GM21619 (cell line): Measurements from ENCODE around the gene SH2D3C.

ENCODE experiments used
- ATAC-seq: cut with Tn5 transposase; IDR thresholded peaks from one replicate; pipeline ENCODE4 v1.9.1; 2021; ENCODE audit not compliant: unreplicated experiment

SH2D3C gene, protein sequence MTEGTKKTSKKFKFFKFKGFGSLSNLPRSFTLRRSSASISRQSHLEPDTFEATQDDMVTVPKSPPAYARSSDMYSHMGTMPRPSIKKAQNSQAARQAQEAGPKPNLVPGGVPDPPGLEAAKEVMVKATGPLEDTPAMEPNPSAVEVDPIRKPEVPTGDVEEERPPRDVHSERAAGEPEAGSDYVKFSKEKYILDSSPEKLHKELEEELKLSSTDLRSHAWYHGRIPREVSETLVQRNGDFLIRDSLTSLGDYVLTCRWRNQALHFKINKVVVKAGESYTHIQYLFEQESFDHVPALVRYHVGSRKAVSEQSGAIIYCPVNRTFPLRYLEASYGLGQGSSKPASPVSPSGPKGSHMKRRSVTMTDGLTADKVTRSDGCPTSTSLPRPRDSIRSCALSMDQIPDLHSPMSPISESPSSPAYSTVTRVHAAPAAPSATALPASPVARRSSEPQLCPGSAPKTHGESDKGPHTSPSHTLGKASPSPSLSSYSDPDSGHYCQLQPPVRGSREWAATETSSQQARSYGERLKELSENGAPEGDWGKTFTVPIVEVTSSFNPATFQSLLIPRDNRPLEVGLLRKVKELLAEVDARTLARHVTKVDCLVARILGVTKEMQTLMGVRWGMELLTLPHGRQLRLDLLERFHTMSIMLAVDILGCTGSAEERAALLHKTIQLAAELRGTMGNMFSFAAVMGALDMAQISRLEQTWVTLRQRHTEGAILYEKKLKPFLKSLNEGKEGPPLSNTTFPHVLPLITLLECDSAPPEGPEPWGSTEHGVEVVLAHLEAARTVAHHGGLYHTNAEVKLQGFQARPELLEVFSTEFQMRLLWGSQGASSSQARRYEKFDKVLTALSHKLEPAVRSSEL

GRCh38 chr9:127778280-127779135, at the start of gene SH2D3C:
TSS of gene SH2D3C (minus strand) at chr9:127778666. CDS start at chr9:127778627, 39 bp downstream.
- peak; percentile 31 for ATAC-seq

DNA sequence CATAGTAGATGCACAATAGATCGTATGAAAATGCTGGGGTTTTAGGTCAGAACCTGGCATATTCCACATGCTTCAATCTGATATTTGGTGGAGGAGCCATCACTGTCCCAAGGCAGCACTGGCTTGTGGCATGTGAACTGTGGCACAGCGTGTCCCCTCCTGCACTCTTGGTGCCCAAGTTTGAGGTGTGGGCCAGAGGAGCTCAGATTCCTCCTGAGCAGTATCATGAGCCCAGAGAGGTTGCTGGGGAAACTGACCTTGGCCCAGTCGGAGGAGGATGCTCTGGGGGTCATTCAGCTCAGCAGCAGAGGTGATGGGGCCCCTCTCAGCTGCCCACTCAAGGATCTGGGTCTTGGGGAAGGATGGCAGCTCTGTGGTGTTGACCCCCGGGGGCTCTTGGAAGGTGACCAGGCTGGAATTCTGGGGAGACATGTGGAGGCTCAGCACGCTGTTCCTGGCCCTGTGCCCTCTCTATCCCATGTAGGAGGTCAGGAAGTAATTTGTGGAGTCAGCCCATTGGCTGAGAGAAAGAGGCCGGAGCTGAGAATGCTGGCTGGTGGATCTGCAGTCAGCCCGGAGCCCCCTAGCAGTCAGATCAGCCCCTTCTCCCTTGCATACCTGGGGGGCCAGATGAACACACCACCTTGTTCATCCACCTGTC, 47.9 kb upstream of the SH2D3C start:
- no peak for ATAC-seq

DNA sequence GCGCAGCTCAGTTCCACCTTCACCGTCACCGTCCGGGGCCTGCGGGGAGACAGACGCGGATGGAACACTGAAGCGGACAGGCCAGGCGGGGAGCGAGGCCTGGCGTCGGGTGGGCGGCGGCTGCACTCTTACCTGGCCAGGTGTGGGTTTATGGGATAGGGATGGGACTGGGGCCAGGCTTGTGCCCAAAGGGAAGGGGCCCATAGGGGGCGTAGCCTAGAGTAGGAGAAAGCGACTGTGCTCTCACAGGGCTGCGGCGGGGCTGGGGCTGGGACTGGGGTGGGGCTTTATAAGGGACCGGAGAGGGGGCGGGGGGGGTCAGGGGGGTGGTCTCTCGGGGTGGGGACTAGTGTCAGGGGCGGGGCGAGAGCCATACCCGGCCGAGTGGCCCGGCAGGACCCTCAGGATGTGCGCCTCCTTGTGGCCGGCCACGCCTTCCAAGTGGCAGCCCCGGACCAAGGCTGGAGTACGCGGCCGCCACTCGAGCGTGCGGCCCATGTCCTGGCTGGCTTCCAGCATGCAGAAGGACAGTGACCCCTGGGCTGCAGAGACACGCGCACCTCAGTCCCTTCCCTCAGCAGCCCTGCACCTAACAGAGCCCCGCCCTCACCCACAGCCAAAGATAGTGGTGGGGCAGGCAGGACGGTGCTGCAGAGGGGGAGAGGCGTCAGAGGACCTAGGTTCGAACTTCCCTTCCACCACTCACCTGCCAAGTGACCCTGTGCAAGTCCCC, 47.0 kb upstream of the SH2D3C start:
- ATAC-seq: no peak

GRCh38 chr9:127822108-127822507, 43.6 kb upstream of the SH2D3C start:
- ATAC-seq: no peak

- no peak for ATAC-seq
These were observed 40.1 kb upstream of the SH2D3C start for GRCh38 chr9:127818574-127818973.

DNA sequence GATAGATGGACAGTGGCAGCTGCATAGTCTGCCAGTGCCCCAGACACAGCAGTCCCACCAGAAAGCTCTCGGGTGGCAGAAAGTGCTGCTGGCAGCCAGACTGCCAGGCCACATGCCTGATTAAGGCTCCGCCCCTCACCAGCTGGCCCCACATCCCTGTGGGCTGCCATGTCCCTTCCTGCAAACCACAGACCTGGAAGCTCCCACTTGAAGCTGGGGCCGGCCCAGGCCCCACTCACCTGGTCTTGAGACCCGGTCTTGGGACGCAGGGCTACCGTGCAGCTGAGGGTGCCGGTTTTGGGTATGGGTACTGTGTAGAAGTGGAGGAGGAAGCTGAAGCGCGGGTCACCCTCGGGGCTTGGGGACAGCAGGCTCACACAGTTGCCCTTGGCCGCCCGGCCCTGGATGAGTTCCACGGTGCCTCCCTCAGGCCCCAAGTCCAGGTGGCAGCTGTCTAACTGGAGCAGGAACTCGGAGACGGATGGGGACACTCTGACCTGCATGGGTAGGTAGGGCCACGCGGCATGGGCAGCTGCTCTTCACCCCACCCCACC, 39.5 kb upstream of the SH2D3C start:
- ATAC-seq: no peak

DNA sequence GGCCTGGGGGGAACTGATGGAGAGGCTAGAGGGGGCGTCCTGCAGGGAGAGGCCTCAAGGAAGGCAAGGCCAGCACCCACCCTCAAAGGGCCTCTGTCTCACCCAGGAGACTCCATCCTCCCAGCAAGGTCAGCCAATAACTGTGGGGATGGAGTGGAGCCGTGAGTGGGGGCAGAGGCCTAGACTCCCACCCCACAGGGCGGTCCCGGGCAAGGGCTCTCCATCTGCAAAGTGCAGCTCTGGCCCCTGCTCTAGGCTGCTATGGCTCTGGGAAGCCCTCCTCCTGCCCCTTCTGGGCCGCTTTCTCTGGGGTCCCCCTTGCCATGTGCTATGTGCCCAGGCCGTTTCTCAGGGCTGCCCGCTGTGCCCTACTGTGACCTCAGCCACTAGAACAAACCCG, 38.3 kb upstream of the SH2D3C start:
- no peak for ATAC-seq

GRCh38 chr9:127816362-127816725, 37.9 kb upstream of the SH2D3C start:
- ATAC-seq: no peak

DNA sequence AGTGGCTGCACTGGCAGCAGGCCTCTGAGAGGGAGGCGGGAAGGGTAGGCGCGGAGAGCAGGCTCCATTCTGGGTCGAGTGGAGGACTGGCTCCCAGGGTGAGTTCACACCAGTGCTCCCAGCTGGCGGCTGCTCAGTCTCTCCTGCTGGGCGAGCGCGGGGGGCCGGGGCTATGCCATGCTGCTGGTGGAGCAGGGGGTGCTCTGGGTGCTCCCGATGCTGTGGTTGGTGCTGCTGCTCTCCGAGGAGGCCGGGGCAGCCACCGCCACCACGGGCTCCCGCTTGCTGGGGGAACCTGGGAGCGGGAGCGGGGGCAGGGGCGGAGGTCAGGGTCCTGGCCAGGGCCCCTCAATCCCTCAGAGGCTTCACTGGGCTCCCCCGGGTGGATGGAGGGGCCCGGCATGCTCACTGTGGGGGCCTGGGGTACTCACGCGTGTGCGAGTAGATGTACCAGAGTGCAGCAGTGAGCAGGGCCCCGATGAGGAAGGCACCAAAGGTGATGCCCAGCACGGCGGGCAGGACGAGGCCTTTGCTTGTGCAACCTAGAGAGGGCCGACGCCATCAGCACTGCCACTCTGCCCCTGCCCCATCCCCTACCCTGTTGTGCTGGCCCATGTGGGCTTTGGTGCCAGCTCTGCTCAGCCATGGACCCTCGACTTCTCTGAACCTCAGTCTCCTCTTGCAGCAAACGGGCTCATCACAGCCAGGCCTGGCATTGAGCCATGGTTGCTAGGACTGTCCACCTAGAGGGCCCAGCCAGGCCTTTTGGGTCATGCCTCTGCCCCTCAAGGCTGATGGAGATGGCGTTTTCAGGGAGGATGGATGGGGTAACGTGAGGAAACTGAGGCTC, 37.3 kb upstream of the SH2D3C start:
- ATAC-seq: no peak

DNA sequence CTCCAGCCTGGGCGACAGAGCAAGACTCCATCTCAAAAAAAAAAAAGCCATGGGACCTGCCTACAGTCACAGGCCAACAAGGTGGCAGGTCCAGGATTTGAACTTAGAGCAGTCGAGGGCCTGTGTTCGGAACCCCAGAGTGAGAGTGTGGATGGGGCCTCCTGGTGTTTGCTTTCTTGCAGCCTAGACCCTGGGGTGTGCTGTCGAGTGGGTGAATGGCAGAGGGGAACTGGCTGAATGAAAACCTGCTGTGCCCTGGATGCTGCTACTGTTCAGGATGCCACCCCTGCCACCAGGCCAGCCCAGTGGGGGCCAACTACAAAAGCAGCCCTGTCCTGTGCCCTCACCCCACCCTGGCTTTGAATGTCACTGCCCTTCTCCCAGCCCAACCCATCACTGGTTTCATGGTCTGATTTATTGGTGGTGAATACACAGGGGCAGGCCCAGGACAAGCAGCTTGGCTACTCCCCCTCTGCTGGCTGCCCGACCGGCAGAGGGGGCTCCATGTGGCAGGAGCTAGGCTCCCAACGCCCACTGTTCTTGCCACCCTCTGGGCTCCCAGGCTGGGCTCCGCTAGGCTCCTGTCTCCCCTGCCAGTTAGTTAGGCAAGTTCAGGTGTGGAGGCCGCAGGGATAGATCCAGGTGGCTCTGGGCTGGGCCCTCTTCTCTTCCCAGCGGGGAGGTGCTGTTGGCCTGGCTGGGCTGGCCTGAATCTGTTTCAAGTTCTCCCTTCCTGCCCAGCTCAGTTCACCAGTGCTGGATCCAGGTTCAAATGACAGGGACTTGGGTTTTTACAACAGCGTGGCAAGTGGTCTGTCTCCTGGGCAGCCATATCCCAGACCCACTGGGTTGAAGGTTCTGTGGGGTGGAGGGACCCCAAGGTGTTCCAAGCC, 36.4 kb upstream of the SH2D3C start:
- ATAC-seq: no peak

- ATAC-seq: no peak
These were observed 35.3 kb upstream of the SH2D3C start for GRCh38 chr9:127813686-127814226.

- ATAC-seq: no peak
These were observed 34.6 kb upstream of the SH2D3C start for GRCh38 chr9:127812936-127813675.

- ATAC-seq: no peak
These were observed 33.5 kb upstream of the SH2D3C start for GRCh38 chr9:127812011-127812410.

DNA sequence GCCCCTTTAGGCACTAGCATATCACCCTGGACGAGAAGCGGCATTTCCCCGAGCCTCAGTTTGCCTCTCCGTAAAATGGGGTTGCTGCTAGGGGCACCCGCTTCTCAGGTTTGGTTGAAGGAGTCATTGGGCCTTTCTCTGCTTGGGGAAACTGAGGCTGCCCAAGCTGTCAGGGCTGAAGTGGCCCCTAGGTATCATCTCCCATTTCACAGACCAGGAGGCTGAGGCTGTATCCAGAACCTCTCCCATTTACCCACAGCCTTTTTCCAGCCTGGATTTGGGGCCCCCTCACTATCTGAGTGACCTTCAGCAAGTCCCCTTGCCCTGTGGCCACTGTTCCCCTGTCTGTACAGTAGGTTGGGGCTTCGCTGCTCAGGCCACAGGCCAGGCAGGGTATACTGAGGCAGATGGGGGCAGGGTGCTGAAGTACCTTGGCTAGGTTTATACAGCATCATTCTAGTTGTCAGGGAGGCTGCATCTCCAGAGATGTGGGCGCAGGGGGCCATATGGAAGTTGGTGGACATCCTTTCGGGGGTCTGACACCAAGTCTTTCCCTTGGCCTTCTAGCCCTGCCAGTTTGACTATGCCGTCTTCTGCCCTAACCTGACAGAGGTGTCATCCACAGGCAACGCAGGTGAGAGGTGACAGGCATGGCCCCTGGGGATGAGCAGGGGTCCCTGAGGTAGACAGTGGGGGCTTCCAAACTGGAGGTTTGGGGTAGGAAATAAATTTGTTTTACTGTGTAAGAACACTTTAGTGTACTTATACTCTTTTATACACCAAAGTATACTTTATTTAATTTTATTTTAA, 32.1 kb upstream of the SH2D3C start:
- ATAC-seq: no peak

GRCh38 chr9:127809540-127810377, 31.3 kb upstream of the SH2D3C start:
- no peak for ATAC-seq
